ENCODE measurements around the gene PRAMEF12.

Gene PRAMEF12

DNA sequence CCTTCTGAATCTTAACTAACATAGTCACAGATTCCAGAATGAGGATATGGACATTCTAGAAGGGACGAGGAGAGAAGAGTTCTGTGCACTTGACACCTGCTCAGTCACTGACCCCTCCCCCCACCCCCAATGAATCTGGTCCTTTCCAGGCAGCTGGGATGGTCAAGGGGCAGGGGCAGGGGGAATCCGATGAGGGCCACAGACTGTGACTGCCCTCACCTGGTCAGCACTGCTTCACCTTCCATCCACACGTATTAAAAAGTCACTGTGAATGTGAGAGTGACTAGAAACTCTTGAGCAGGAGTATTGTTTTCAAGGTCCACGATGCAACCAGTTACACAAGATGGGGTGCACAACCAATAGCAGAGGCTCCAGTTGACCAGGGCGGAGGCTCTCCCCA, 9.5 kb upstream of the PRAMEF12 start:
- TF ChIP-seq TAF1 (IDR thresholded peaks at IDR 0.05; ENCODE audit: borderline replicate concordance, insufficient read depth, low read length) (no peak), FOXP2 (optimal IDR thresholded peaks at IDR 0.05; ENCODE audit: borderline replicate concordance, extremely low read depth, extremely low read length, insufficient read depth) (no peak), POLR2AphosphoS5 (IDR thresholded peaks at IDR 0.05; ENCODE audit: low read depth, low read length) (no peak), REST (IDR thresholded peaks at IDR 0.05; ENCODE audit: insufficient read depth in 1 of 2, low read depth in 2 of 2, low read length in 2 of 2) (no peak), SIN3A (IDR thresholded peaks at IDR 0.05; ENCODE audit: borderline replicate concordance, insufficient read depth, low read length) (no peak)

DNA sequence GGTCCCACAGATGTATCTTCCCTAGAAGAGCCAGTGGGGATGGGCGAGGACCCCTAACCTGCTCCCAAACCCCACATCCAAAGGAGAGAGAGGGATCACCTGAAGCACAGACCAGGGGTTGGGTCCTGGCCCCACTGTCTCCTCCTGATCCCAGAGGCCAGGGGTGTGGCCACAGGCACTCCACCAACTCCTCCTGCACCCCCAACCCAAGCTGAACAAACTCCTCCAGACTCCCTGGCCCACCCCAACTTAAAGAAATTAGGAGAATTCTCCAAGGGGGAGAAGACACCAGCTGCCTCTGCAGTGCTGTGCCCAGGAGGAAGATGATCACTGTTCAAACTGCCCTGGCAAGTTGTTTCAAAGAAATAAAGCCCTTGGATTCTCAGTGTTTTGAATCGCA, 4.5 kb upstream of the PRAMEF12 start:
- TF ChIP-seq POLR2AphosphoS5 (IDR thresholded peaks at IDR 0.05; ENCODE audit: low read depth, low read length) (no peak), SIN3A (IDR thresholded peaks at IDR 0.05; ENCODE audit: borderline replicate concordance, insufficient read depth, low read length) (no peak), FOXP2 (optimal IDR thresholded peaks at IDR 0.05; ENCODE audit: borderline replicate concordance, extremely low read depth, extremely low read length, insufficient read depth) (no peak), TAF1 (IDR thresholded peaks at IDR 0.05; ENCODE audit: borderline replicate concordance, insufficient read depth, low read length) (no peak), REST (IDR thresholded peaks at IDR 0.05; ENCODE audit: insufficient read depth in 1 of 2, low read depth in 2 of 2, low read length in 2 of 2) (no peak)

DNA sequence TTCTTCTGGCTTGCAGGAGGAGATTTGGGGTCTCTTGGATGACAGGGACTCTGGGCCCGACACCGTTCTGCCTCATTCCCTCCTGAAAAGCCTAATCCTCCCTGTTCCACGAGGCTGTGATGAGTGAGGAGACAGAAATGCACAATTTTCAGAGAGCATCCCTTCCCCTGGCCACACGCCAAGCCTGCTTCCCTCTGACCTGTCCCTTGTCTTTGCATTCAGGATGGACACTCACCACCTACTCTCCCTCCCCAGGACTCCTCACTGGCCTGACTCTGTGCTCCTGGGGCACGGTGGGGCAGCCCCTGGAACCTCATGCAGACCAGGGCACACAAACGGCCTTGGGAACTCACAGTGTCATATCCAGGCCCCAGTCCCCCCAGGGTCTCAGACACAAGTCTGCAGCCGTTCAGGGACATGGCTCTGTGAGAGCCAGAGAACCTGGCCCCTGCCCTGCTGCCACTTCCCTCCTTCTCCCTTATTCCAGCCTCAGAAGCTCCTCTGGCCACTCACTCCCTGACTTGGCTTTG, 3.5 kb upstream of the PRAMEF12 start:
- TF ChIP-seq REST (IDR thresholded peaks at IDR 0.05; ENCODE audit: insufficient read depth in 1 of 2, low read depth in 2 of 2, low read length in 2 of 2): no peak
- TF ChIP-seq TAF1 (IDR thresholded peaks at IDR 0.05; ENCODE audit: borderline replicate concordance, insufficient read depth, low read length): no peak
- no peak for TF ChIP-seq POLR2AphosphoS5 (IDR thresholded peaks at IDR 0.05; ENCODE audit: low read depth, low read length)
- TF ChIP-seq SIN3A (IDR thresholded peaks at IDR 0.05; ENCODE audit: borderline replicate concordance, insufficient read depth, low read length): no peak
- TF ChIP-seq FOXP2 (optimal IDR thresholded peaks at IDR 0.05; ENCODE audit: borderline replicate concordance, extremely low read depth, extremely low read length, insufficient read depth): no peak

DNA sequence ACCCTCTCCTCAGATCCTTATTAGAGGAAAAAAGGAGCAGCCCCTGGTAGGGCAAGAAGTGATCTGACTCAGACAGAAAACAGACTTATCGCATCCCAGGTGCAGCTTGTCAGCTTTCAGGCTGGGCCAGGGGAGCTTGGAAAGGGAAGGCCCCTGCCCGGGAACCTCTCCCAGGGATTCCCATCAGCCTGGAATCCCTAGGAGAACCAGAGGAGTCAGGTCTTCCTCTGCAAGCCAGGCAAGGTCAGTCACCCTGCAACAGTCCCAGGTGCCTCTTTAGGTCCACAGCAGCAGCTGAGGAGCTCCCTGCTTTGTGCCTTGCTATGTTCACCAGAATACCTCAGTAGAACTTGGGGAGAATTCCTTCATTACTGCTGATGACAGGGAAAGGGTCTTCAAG, 2.9 kb upstream of the PRAMEF12 start:
- TF ChIP-seq FOXP2 (optimal IDR thresholded peaks at IDR 0.05; ENCODE audit: borderline replicate concordance, extremely low read depth, extremely low read length, insufficient read depth) (no peak), REST (IDR thresholded peaks at IDR 0.05; ENCODE audit: insufficient read depth in 1 of 2, low read depth in 2 of 2, low read length in 2 of 2) (no peak), SIN3A (IDR thresholded peaks at IDR 0.05; ENCODE audit: borderline replicate concordance, insufficient read depth, low read length) (no peak), TAF1 (IDR thresholded peaks at IDR 0.05; ENCODE audit: borderline replicate concordance, insufficient read depth, low read length) (no peak), POLR2AphosphoS5 (IDR thresholded peaks at IDR 0.05; ENCODE audit: low read depth, low read length) (no peak)

DNA sequence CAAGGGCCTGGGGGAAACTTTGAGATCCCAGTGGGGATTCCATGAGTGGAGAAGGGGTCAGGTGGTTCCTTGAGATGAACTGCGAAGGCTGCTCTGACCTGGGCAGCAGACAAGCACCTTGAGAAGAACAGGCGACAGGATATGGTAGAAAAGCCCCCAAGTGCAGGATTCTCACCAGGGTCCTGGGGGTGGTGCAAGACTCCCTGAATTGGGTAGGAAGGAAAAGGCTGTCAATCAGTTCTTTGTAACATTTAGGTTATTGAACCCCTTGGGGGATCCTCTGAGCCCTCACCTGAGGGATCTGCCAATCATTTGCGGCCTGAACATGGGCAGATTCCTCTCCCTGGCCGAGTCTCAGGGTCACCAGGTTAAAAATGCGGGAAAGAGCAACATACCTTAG, 2.4 kb upstream of the PRAMEF12 start:
- TF ChIP-seq FOXP2 (optimal IDR thresholded peaks at IDR 0.05; ENCODE audit: borderline replicate concordance, extremely low read depth, extremely low read length, insufficient read depth) (no peak), SIN3A (IDR thresholded peaks at IDR 0.05; ENCODE audit: borderline replicate concordance, insufficient read depth, low read length) (no peak), POLR2AphosphoS5 (IDR thresholded peaks at IDR 0.05; ENCODE audit: low read depth, low read length) (no peak), TAF1 (IDR thresholded peaks at IDR 0.05; ENCODE audit: borderline replicate concordance, insufficient read depth, low read length) (no peak), REST (IDR thresholded peaks at IDR 0.05; ENCODE audit: insufficient read depth in 1 of 2, low read depth in 2 of 2, low read length in 2 of 2) (no peak)
